Mammary epithelial cell (primary cell): ENCODE measurements around the gene SNX2.

Source experiments
- EZH2 ChIP-seq: IDR thresholded peaks from 2 replicates; pipeline ENCODE4 v1.6.1; 2012; ENCODE audit warnings: low read length, inconsistent platforms, borderline replicate concordance
- TF ChIP-seq, protein P1 (sequence below), 2 donors: IDR thresholded peaks in 1 of 2; conservative IDR thresholded peaks in 1 of 2; 2 replicates each; pipeline ENCODE4 v1.5.1; 2011 to 2012; ENCODE audit warnings: inconsistent platforms in 2 of 2, low read length in 2 of 2, mild to moderate bottlenecking in 2 of 2, control low read depth in 1 of 2, low read depth in 1 of 2; ENCODE audit not compliant: insufficient read depth in 1 of 2; ENCODE audit errors: extremely low read depth in 1 of 2

DNA sequence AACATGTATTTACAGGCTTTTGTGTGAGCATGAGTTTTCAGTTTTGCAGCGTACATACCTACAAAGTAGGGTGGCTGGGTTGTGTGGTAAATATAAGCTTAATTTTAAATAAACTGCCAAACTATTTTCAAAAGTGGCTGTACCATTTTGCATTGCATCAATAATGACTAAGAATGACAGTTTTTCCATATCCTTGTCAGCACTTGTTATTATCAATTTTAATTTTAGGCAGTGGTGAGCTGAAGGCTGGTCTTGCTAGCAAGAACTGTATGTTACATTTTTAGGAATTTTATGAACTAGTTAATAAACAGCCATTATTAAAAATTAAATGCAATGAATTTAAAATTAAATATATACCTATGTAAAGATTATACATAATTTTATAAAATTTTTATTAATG lies 6.6 kb downstream of the SNX2 start:
- TF ChIP-seq, protein P1, sequence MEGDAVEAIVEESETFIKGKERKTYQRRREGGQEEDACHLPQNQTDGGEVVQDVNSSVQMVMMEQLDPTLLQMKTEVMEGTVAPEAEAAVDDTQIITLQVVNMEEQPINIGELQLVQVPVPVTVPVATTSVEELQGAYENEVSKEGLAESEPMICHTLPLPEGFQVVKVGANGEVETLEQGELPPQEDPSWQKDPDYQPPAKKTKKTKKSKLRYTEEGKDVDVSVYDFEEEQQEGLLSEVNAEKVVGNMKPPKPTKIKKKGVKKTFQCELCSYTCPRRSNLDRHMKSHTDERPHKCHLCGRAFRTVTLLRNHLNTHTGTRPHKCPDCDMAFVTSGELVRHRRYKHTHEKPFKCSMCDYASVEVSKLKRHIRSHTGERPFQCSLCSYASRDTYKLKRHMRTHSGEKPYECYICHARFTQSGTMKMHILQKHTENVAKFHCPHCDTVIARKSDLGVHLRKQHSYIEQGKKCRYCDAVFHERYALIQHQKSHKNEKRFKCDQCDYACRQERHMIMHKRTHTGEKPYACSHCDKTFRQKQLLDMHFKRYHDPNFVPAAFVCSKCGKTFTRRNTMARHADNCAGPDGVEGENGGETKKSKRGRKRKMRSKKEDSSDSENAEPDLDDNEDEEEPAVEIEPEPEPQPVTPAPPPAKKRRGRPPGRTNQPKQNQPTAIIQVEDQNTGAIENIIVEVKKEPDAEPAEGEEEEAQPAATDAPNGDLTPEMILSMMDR (conservative IDR thresholded peaks at IDR 0.05 in 1 of 2, IDR thresholded peaks at IDR 0.05 in 1 of 2; ENCODE audit: extremely low read depth in 1 of 2, insufficient read depth in 1 of 2, low read depth in 1 of 2, low read length in 2 of 2): no peak
- TF ChIP-seq EZH2: no peak
